HG03342 (cell line): ENCODE data around the gene CCDC183.
"Not testable (repeated sequence)": the region's sequence is repeated elsewhere in the genome, so short reads cannot be mapped to it uniquely, and the experiment has no call there.

Source experiments
- ATAC-seq: cut with Tn5 transposase; IDR thresholded peaks from one replicate; pipeline ENCODE4 v1.9.1; 2021; ENCODE audit warnings: mild to moderate bottlenecking, moderate library complexity; ENCODE audit not compliant: unreplicated experiment

CCDC183 gene

GRCh38 chr9:136796238-136796774 is at the start of gene CCDC183:
Gene CCDC183 (plus strand): TSS chr9:136796338. CDS start chr9:136796398, 60 bp downstream.
- ATAC-seq: no peak

DNA sequence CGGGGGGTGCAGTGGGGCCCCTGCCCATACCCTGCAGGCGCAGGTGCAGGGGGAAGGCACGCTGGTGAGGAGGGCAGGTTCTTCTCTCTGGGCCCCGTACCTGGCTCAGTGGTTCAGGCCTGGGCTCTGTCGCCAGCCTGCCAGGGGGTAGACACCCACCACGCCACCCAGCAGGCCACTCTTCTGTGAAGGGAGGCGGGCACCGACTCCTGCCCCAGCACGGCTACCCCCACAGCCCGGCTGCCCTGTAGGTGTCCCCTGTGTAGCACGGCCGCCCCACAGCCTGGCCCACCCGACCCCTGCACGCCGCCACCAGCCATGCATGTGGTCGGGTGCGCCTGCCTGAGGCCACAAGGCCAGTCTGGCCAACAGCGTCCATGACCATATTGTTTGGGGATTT is 49.5 kb upstream of the CCDC183 start:
- ATAC-seq: no peak

- no peak for ATAC-seq
Observed at GRCh38 chr9:136747161-136748060, 48.7 kb upstream of the CCDC183 start.

GRCh38 chr9:136748201-136748600 is 47.9 kb upstream of the CCDC183 start, which contains the start of gene LCN6:
Gene LCN6 (minus strand): TSS chr9:136748525. CDS start chr9:136748483, 42 bp downstream.
- ATAC-seq: no peak

DNA sequence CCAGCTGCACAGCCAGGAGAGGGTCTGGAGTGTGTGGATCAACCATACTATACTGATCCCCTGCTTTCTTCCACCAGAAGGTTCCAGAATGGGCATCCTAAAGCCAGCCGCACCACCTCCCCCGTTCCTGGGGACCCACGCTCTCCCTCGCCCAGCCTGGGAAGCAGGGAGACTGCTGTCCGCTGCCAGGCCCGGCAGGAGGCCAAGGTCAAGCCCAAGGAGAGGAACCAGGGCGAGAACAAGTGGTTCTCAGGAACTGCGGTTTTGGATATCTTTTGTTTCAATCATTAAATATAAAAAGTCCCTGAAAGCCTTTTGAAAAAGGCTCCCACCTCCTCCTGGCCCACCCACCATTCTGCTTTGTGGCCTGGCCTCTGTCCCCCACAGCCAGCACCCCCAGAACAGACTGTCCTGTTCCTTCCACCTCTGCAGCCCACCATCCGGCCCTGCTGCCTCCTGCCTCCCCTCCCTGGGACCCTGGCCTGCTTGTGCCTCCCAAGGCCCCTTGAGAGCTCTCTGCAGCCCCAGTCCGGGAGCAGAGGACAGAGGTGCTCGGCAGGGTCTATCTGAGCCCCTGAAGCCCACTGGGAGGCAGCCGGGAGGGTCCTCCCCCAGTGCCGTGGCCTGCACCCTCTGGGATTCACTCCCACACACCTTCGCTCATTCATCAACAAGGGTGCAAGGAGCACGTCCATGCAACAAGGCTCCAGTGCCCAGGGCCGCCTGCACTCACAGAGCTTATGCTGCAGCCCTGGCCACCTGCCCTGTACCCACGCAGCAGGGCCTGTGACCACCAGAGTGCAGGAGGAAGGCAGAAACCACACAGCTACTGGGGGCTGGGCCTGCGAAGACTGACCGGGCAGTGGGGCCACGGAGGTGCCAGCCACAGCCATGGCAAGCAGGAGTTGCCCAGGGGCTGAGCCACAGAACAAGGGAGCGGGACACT is 47.2 kb upstream of the CCDC183 start:
- no peak for ATAC-seq

DNA sequence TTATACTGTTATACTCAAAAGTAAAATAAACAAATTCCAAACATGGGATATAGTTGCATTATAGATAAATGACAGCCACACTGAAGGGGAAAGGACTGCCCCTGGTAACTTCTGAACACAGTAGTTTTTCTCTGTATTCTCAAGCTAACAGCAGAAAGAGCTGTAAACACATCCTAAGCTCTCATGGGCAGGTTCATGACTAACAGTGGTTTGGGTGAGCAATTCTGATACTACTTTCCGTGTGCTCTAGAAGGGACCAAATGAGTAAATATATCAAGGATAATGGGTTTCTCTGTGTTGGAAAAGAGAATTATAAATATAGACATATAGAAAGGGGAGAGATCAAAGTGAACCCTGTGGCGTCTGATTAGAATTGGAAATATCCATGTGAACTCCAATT is 45.6 kb upstream of the CCDC183 start:
- ATAC-seq: no peak

DNA sequence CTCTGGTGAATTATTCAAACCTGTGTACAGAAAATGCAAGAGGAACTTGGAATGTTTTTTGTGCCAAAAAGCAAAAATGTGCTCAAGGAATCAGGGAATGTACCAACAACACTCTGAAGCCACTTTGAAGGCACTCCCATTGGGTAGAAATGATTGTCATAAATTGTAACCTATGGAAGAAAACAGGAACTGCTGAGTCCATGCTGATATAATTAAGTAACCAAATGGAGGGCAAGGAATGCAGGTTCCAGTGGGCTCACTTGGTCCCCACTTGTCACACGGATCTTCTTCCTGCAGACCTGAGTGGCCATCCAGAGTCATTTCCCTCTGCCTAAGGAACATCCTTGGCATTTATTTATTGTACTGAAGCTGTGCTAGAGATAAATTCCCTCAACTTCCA is 44.9 kb upstream of the CCDC183 start:
- no peak for ATAC-seq

GRCh38 chr9:136751814-136752213 is 44.3 kb upstream of the CCDC183 start:
- ATAC-seq: no peak

DNA sequence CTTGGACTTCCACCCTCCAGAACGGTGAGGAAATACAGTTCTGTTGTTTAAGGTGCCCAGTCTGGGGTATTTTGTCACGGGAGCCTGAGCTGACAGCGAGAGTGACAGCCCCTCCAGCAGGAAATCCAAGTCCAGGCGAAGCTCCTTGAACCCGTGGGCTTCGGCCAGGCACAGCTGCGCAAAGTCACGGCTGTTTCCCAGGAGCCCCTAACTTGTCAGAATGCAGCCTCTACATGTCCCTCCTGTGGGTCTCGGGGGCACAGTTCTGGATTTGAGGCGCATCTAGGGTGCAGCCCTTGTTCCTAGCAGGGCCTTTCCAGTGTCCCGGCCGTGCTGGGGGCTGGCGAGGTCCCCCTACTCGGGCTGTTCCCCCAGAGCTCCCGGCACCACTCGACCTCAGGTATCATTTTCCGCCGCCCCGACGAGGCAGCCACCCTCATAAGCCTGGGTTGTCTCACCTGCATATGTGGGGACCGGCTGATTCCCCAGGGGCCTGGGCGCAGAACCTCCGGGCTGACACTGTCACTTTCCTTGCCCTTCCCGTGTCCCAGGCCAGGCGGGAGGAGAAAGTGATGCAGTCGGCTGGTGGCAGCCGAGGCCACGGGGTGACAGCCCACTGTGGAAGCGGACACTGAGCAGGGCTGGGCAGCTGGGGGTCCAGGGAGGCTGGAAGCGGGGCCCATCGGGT is 42.6 kb upstream of the CCDC183 start:
- ATAC-seq: no peak

GRCh38 chr9:136754059-136754572 is 42.0 kb upstream of the CCDC183 start:
- ATAC-seq: no peak

DNA sequence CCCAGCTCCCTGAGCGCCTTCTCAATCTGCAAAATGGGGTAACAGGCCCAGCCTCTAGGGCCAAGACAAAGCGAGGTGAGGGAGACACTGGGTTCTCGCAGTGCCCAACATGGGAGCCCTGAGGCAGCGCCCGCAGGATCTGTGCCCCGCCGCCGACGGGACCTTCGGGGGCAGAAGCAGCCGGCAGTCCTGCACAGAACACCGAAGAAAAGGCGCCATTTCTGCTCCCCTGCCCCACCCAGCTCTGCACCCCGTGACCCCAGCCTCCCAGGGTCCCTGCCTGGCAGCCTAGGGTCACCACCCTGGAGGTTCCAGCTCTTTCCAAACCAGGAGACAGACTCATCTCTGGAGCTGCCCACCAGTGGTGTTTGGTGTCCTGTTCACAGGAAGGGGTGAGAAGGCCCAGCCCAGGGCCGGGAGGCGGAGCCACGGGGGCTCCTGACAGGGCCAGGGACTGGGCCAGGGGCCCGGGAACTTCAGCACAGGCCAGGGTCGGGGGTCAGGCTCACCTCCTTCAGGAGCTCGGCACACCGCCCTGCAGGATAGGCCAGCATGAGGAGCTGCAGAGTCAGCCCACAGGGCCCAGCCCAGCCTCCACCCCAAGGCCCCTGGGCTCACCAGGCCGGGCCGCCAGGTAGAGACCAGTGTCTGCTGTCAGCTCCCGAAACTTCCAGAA is 41.4 kb upstream of the CCDC183 start:
- ATAC-seq: no peak

- not testable (repeated sequence) for ATAC-seq
Observed at GRCh38 chr9:136755302-136756133, 40.6 kb upstream of the CCDC183 start.

GRCh38 chr9:136756134-136756438 is 40.1 kb upstream of the CCDC183 start:
- ATAC-seq: no peak

DNA sequence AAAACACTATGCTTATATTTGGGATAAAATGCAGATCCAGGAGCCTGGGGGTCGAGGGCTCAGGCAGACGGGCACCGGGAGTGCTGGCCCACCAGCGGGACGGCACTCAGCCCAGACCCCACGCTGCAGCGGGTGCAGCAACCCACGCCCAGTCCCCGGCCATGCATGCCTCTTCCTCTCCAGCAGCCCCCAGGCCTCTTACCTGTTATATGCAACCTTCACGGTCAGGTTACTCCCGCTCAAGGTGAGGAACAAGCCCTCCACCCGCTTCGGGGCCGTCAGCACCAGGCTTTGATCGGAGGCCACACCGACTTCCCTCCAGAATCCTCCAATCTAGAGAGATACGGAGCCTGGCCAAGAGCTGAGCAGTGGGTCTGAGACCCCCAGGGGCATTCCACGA is 39.3 kb upstream of the CCDC183 start:
- no peak for ATAC-seq

DNA sequence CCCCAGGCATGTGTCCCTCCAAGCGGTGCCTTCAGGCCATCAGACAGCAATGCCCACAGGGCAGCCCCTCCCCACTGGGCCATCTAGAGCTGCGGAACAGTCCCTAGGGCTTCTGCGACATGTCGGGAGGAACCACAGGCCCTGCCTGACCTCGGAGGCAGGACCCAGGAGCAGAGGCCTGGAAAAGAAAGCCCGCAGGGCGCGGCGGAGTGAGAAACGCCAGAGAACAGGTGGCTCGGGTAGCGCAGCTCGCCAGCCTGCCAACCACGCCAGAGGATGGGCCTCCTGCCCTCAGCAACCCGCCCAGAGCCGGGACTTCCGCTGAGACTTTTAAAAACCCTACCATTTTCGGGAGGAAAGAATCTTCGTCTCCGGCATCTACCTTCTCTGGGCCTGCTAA is 38.8 kb upstream of the CCDC183 start:
- no peak for ATAC-seq

DNA sequence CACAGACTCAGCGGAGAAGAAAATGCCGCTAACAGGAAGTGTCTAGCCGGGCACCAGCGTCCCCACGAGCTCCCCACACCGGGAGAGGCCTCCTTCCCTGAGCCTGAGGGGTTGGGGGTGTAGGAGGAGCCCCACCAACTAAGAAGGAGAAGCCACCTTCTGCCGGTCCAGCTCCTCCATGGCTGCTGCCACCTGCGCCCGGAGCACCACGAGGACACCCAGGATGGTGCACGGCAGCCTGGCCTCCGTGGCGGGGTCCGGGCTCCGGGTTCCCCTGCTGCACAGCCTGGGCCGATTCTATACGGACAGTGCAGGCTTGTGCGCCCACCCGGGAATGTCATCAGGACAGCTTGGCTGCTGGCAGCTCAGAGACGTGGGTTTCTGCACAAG is 38.4 kb upstream of the CCDC183 start:
- no peak for ATAC-seq

DNA sequence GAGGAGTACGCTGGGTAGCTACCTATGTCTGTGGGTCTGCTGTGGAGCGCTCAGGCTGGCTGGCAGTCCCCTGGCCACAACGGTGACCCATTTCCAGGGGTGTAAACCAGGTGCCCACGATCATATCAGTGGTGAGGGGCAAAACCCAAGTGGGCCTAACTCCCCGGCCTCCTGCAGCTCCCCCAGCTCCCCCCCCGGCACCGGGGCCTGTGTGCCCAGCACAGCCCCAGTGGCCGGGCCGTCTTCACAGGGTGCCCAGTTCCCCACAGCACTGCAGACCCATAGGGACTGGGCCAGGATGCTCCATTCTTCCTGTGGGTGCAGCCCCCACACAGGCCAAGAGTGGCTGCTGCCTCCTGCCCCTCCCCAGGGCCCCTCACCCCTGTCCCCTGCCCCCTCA is 37.1 kb upstream of the CCDC183 start:
- ATAC-seq: no peak

- no peak for ATAC-seq
Observed at GRCh38 chr9:136759436-136760325, 36.5 kb upstream of the CCDC183 start.
